Uterus (tissue), 2 donors: ENCODE measurements around the gene VSIG4.

Source experiments
- CTCF ChIP-seq, 4 experiments: fragments of 200-600 bp in 2 of 4; fragments of 450-650 bp in 2 of 4; sonication (generic) in 2 of 4; IDR thresholded peaks; one replicate each; pipeline ENCODE4 v1.5.1; 2016 to 2019; ENCODE audit warnings: antibody characterized with exemption in 4 of 4, mild to moderate bottlenecking in 2 of 4, moderate library complexity in 1 of 4
- POLR2A ChIP-seq, 2 donors: fragments of 450-650 bp; IDR thresholded peaks; one replicate each; pipeline ENCODE4 v1.6.1; 2016; ENCODE audit warnings: antibody characterized with exemption in 2 of 2, mild to moderate bottlenecking in 1 of 2, moderate library complexity in 1 of 2

GRCh38 chrX:66054978-66055377, 15.1 kb upstream of the VSIG4 start:
- no peak for TF ChIP-seq CTCF (IDR thresholded peaks at IDR 0.05)
- TF ChIP-seq POLR2A (IDR thresholded peaks at IDR 0.05) = no peak
